Stomach (tissue), 4 donors: ENCODE measurements around the gene GLRA2.

Source experiments
- CTCF ChIP-seq, 7 experiments: fragments of 450-650 bp in 4 of 7; fragments of 200-600 bp in 3 of 7; sonication (generic) in 3 of 7; IDR thresholded peaks; one replicate each; pipeline ENCODE4 v1.5.1; 2016 to 2019; ENCODE audit warnings: antibody characterized with exemption in 7 of 7, control low read depth in 2 of 7, mild to moderate bottlenecking in 1 of 7
- POLR2AphosphoS5 ChIP-seq, 3 donors: sonication (generic); formaldehyde crosslinking; IDR thresholded peaks; one replicate each; pipeline ENCODE4 v1.6.1; 2016; ENCODE audit warnings: antibody characterized with exemption in 3 of 3

DNA sequence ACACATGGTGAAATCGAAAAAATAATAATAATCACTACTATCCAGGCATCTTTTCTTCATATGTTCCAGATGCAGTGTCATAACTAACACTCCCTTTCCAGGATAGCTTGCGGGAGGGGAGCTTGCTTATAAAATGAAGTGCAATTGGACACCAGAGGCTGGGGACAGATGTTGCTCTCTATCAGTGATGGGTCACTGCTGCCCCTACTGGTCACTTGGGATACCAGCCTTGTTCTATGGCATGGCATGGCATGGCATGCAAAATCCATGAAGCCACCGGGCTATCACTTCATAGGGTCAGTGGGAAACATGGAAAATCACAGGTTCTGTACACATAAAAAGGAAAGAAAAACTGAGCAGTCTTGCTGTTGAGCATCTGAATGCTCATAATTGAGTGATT is 168.1 kb downstream of the GLRA2 start:
- peak in 3 of 7 experiments; percentile 8 to 34 (median 26) for TF ChIP-seq CTCF (IDR thresholded peaks at IDR 0.05)
- TF ChIP-seq POLR2AphosphoS5 (IDR thresholded peaks at IDR 0.05): no peak
